ENCODE measurements around the gene IKBIP. TPM values are rescaled to one million over a fixed set of nuclear protein-coding genes. Genes with fewer than 3 reads are reported as not detected.

Gene IKBIP
- total and polyA plus RNA-seq, 9 of the 15 experiments (the other 6 are each of a cell fraction or from before 2014, with no cell fraction given): 3.3 to 19.5 (median 14.9) TPM

GRCh38 chr12:98671459-98671858, 26.9 kb upstream of the IKBIP start (continued):
- no peak for TF ChIP-seq ZNF778 (CRISPR knock-in tag; IDR thresholded peaks at IDR 0.05)
- peak; percentile 69 for TF ChIP-seq STAT5A (IDR thresholded peaks at IDR 0.05; ENCODE audit: borderline replicate concordance, low read length)
- TF ChIP-seq RBM39 (optimal IDR thresholded peaks at IDR 0.05; ENCODE audit: low read depth, low read length): no peak
- no peak for TF ChIP-seq ZNF253 (CRISPR knock-in tag; conservative IDR thresholded peaks at IDR 0.05)
- TF ChIP-seq CUX1 (CRISPR knock-in tag; IDR thresholded peaks at IDR 0.05): no peak
- no peak for TF ChIP-seq NR2C2 (CRISPR knock-in tag; IDR thresholded peaks at IDR 0.05)
- TF ChIP-seq NR2C2 (tag; IDR thresholded peaks at IDR 0.05): no peak
- no peak for TF ChIP-seq ZKSCAN8 (CRISPR knock-in tag; IDR thresholded peaks at IDR 0.05)
- peak; percentile 51; the same call in 1 of the 2 replicates for TF ChIP-seq CTBP1 (IDR thresholded peaks at IDR 0.05; ENCODE audit: borderline replicate concordance)
- TF ChIP-seq PURB (CRISPR knock-in tag; IDR thresholded peaks at IDR 0.05; ENCODE audit: low read depth): no peak
- no peak for TF ChIP-seq SUPT5H (IDR thresholded peaks at IDR 0.05)
- no peak for TF ChIP-seq ZNF695 (CRISPR knock-in tag; IDR thresholded peaks at IDR 0.05)
- no peak for TF ChIP-seq ZBTB49 (CRISPR knock-in tag; IDR thresholded peaks at IDR 0.05; ENCODE audit: borderline replicate concordance)
- TF ChIP-seq ZBTB1 (CRISPR knock-in tag; IDR thresholded peaks at IDR 0.05; ENCODE audit: borderline replicate concordance, low read depth): no peak
- TF ChIP-seq ARNT (IDR thresholded peaks at IDR 0.05): no peak
- TF ChIP-seq ZNF384 (IDR thresholded peaks at IDR 0.05; ENCODE audit: low read depth, low read length): no peak
- TF ChIP-seq ZNF277 (CRISPR knock-in tag; IDR thresholded peaks at IDR 0.05; ENCODE audit: borderline replicate concordance): no peak
- no peak for TF ChIP-seq TFAM (CRISPR knock-in tag; conservative IDR thresholded peaks at IDR 0.05)
- TF ChIP-seq HNRNPUL1 (IDR thresholded peaks at IDR 0.05; ENCODE audit: low read length): no peak
- TF ChIP-seq U2AF1 (optimal IDR thresholded peaks at IDR 0.05; ENCODE audit: low read depth, low read length): no peak
- TF ChIP-seq IRF2 (CRISPR knock-in tag; IDR thresholded peaks at IDR 0.05): no peak
- no peak for TF ChIP-seq ZNF3 (CRISPR knock-in tag; IDR thresholded peaks at IDR 0.05)
- peak; percentile 37; the same call in 1 of the 2 replicates for TF ChIP-seq SMARCE1 (IDR thresholded peaks at IDR 0.05)

All from K562 (cell line).